GM12878 (cell line): Measurements from ENCODE around the gene OR2B3.

Source experiments
- CEBPB ChIP-seq, 2 experiments: fragments of 150-350 bp in 1 of 2; IDR thresholded peaks; 2 replicates each; pipeline ENCODE4 v1.6.1; 2012 to 2014; ENCODE audit warnings: low read depth in 2 of 2, low read length in 2 of 2, borderline replicate concordance in 1 of 2, inconsistent platforms in 1 of 2
- CHD1 ChIP-seq: IDR thresholded peaks from 2 replicates; pipeline ENCODE4 v1.6.1; 2012; ENCODE audit warnings: low read depth, low read length, improper control_type of control experiment
- POLR2A ChIP-seq: IDR thresholded peaks from 2 replicates; pipeline ENCODE4 v1.6.1; 2011; ENCODE audit warnings: low read depth, mild to moderate bottlenecking, low read length
- TF ChIP-seq, protein P1 (sequence below), 3 experiments: IDR thresholded peaks in 2 of 3; conservative IDR thresholded peaks in 1 of 3; 2 replicates each; pipeline ENCODE4 v1.5.1; 2011; ENCODE audit warnings: low read depth in 3 of 3, low read length in 3 of 3, mild to moderate bottlenecking in 3 of 3, control low read depth in 2 of 3, moderate library complexity in 2 of 3, inconsistent platforms in 1 of 3, mixed read lengths in 1 of 3; ENCODE audit not compliant: control insufficient read depth in 2 of 3, insufficient read depth in 1 of 3; ENCODE audit errors: extremely low read depth in 1 of 3
- TF ChIP-seq, protein P2 (sequence below): fragments of 450-650 bp; IDR thresholded peaks from 2 replicates; pipeline ENCODE4 v1.6.1; 2017; ENCODE audit warnings: antibody characterized with exemption, mild to moderate bottlenecking, moderate library complexity

DNA sequence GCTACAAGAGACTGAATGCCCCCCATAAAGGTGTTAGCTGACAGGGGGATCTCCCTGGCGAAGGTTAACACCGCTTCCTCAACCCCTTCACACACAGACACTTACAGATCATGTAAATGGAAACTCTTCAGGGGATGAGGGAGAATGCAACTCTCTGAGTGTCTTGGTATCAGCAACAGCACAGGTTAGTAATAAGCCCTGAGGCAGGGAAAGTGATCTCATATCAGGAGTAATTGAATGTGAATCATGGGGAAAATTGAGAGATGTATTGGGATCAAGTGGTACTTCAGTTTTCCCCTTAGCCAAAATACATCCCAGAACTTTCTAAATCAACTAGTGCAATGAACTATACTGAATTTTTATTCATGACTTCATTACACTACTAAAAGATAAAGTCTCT is 44.6 kb upstream of the OR2B3 start:
- TF ChIP-seq, protein P1, sequence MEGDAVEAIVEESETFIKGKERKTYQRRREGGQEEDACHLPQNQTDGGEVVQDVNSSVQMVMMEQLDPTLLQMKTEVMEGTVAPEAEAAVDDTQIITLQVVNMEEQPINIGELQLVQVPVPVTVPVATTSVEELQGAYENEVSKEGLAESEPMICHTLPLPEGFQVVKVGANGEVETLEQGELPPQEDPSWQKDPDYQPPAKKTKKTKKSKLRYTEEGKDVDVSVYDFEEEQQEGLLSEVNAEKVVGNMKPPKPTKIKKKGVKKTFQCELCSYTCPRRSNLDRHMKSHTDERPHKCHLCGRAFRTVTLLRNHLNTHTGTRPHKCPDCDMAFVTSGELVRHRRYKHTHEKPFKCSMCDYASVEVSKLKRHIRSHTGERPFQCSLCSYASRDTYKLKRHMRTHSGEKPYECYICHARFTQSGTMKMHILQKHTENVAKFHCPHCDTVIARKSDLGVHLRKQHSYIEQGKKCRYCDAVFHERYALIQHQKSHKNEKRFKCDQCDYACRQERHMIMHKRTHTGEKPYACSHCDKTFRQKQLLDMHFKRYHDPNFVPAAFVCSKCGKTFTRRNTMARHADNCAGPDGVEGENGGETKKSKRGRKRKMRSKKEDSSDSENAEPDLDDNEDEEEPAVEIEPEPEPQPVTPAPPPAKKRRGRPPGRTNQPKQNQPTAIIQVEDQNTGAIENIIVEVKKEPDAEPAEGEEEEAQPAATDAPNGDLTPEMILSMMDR (IDR thresholded peaks at IDR 0.05 in 2 of 3, conservative IDR thresholded peaks at IDR 0.05 in 1 of 3; ENCODE audit: control insufficient read depth in 2 of 3, extremely low read depth in 1 of 3, insufficient read depth in 1 of 3, low read depth in 3 of 3, low read length in 3 of 3): no peak
- TF ChIP-seq CEBPB (IDR thresholded peaks at IDR 0.05; ENCODE audit: borderline replicate concordance in 1 of 2, low read depth in 2 of 2, low read length in 2 of 2) (no peak), CHD1 (no peak), POLR2A (no peak)
- TF ChIP-seq, protein P2, sequence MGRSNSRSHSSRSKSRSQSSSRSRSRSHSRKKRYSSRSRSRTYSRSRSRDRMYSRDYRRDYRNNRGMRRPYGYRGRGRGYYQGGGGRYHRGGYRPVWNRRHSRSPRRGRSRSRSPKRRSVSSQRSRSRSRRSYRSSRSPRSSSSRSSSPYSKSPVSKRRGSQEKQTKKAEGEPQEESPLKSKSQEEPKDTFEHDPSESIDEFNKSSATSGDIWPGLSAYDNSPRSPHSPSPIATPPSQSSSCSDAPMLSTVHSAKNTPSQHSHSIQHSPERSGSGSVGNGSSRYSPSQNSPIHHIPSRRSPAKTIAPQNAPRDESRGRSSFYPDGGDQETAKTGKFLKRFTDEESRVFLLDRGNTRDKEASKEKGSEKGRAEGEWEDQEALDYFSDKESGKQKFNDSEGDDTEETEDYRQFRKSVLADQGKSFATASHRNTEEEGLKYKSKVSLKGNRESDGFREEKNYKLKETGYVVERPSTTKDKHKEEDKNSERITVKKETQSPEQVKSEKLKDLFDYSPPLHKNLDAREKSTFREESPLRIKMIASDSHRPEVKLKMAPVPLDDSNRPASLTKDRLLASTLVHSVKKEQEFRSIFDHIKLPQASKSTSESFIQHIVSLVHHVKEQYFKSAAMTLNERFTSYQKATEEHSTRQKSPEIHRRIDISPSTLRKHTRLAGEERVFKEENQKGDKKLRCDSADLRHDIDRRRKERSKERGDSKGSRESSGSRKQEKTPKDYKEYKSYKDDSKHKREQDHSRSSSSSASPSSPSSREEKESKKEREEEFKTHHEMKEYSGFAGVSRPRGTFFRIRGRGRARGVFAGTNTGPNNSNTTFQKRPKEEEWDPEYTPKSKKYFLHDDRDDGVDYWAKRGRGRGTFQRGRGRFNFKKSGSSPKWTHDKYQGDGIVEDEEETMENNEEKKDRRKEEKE: no peak
